Uterus (tissue), 2 donors: ENCODE measurements around the gene ISL2.

Experiments used
- POLR2A ChIP-seq, 2 donors: fragments of 450-650 bp; IDR thresholded peaks; one replicate each; pipeline ENCODE4 v1.6.1; 2016; ENCODE audit warnings: antibody characterized with exemption in 2 of 2, mild to moderate bottlenecking in 1 of 2, moderate library complexity in 1 of 2
- TF ChIP-seq, protein P1 (sequence below), 4 experiments: fragments of 200-600 bp in 2 of 4; fragments of 450-650 bp in 2 of 4; sonication (generic) in 2 of 4; IDR thresholded peaks; one replicate each; pipeline ENCODE4 v1.5.1; 2016 to 2019; ENCODE audit warnings: antibody characterized with exemption in 4 of 4, mild to moderate bottlenecking in 2 of 4, moderate library complexity in 1 of 4

- no peak for TF ChIP-seq POLR2A (IDR thresholded peaks at IDR 0.05)
- TF ChIP-seq, protein P1, sequence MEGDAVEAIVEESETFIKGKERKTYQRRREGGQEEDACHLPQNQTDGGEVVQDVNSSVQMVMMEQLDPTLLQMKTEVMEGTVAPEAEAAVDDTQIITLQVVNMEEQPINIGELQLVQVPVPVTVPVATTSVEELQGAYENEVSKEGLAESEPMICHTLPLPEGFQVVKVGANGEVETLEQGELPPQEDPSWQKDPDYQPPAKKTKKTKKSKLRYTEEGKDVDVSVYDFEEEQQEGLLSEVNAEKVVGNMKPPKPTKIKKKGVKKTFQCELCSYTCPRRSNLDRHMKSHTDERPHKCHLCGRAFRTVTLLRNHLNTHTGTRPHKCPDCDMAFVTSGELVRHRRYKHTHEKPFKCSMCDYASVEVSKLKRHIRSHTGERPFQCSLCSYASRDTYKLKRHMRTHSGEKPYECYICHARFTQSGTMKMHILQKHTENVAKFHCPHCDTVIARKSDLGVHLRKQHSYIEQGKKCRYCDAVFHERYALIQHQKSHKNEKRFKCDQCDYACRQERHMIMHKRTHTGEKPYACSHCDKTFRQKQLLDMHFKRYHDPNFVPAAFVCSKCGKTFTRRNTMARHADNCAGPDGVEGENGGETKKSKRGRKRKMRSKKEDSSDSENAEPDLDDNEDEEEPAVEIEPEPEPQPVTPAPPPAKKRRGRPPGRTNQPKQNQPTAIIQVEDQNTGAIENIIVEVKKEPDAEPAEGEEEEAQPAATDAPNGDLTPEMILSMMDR (IDR thresholded peaks at IDR 0.05), result no peak
Observed at GRCh38 chr15:76328106-76328696, 8.4 kb upstream of the ISL2 start.
